ENCODE data around the gene TCP11.

Gene TCP11

GRCh38 chr6:35090734-35091133 lies 50.4 kb downstream of the TCP11 start:
- no peak for DNase-seq

GRCh38 chr6:35089935-35090505 lies 51.1 kb downstream of the TCP11 start:
- DNase-seq = no peak

DNA sequence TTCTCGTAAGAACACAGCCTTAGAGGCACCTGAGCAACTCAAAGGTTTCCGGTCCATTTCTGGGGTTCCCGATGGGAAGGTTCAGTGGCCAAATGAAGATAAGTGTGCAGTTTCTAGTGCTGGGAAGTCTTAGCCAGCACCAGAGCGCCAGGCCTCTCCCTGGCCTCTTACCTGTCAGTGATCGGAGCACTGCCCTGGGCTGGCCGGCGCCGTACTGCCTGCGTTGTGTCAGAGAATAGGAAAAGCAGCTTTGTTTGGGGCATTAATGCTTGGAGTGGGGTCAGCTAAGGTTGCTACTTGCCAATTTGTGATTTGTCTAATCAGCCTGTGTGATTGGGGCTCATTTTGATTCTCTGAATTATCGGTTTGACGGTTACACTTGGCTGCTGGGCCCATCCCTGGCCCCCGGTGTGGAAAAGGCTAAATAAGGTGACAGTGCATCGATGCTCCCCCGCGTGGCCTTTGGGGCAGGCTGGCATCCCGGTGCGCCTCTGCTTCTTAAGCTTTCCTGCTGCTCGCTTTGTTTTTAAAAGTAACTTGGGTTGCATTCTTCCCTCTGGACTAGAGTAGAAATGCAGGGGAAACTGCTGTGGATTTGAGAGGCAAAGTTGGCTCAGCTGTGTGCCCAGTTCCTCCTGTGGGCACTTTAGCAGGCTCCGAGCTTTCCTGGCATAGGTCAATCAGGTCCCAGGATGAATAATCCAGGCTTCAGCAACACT lies 51.8 kb downstream of the TCP11 start:
- DNase-seq = no peak

GRCh38 chr6:35088281-35089215 lies 52.6 kb downstream of the TCP11 start:
- no peak for DNase-seq

DNA sequence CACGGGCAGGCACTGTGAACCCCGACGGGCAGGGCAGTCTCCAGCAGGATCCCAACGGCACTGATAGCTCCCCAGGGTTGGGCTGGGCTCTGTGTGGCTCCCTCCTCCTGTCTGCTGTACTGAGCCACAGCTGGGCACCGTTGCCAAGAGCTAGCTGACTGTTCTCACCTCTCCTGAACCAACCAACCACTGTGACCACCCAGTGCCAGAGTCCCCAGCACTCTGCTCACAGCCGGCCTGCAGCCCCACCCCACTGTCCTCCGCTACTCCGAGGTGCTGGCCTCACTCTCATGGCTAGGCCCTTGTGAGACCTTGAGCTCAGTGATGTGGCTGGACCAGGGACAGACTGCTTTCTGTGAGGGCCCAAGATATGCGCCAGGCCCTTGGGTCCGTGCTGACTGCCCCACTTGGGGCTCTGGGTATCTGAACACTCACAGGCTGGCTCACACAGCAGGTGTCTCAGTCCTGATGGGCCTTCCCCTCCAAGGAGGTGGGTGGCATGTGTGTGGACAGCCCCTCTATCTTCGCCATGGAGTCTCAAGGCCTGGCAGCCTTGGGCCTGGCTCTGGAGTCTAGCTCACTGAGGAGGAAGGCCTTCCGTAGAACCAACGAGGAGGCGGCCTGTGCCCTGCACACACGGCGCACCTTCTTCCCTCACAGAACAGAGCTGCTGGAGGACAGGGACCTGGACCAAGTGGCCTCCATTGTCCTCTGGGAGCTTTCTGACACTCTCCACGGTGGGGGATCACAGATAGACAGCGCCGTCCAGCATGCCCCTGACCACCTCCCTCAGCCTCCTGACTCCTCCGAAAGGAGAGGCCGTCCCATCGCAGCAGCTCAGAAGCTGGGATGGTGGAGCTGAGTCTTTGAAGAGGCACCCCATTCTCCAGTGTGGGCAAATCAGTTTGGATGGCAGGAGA lies 53.5 kb downstream of the TCP11 start:
- DNase-seq = no peak

GRCh38 chr6:35086636-35087360 lies 54.3 kb downstream of the TCP11 start:
- no peak for DNase-seq

- DNase-seq = no peak
Measured at GRCh38 chr6:35086282-35086632, 54.9 kb downstream of the TCP11 start.

DNA sequence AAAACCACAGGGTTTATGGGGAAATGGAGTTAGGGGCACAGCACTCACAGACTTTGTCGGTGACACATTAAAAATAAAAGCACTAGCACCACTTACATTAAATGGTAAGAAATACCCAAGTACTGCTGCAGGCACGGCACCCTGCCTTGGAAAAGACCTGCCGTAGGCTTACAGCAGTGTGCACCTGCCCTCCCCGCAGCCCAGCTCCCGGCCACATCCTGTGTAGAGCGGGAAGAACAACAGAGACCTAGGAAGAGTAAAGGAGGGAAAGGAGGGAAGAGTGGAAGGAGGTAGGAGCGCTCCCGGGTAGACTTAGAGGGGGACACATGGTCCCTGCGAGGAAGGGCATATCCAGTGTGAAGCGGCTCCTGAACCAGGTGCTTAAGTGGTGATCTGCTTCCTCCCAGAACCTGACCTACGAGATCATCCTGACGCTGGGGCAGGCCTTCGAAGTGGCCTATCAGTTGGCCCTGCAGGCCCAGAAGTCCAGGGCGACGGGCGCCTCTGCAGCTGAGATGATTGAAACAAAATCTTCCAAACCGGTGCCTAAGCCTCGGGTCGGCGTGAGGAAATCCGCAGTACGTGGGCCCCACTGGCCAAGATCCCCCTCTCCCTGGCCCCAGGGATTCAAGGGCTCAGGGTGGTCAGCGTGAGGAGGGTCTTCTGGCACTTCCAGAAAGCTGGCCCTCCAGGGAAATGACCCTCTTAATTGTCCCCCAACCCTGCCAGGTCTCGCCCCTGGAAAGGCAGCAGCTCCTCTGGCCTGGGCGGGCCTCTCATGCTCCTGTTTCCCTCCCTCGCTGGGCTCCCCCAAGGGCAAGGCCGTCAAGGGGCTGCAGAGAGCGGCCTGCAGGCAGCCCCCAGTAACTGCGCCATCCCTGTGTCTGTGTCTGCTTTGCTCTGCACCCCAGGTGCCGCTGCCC lies 55.5 kb downstream of the TCP11 start:
- DNase-seq = no peak

- DNase-seq = no peak
Measured at GRCh38 chr6:35084511-35085203, 56.5 kb downstream of the TCP11 start.

GRCh38 chr6:35084041-35084491 lies 57.1 kb downstream of the TCP11 start:
- DNase-seq = peak; percentile 55

GRCh38 chr6:35083507-35083906 lies 57.6 kb downstream of the TCP11 start:
- no peak for DNase-seq

DNA sequence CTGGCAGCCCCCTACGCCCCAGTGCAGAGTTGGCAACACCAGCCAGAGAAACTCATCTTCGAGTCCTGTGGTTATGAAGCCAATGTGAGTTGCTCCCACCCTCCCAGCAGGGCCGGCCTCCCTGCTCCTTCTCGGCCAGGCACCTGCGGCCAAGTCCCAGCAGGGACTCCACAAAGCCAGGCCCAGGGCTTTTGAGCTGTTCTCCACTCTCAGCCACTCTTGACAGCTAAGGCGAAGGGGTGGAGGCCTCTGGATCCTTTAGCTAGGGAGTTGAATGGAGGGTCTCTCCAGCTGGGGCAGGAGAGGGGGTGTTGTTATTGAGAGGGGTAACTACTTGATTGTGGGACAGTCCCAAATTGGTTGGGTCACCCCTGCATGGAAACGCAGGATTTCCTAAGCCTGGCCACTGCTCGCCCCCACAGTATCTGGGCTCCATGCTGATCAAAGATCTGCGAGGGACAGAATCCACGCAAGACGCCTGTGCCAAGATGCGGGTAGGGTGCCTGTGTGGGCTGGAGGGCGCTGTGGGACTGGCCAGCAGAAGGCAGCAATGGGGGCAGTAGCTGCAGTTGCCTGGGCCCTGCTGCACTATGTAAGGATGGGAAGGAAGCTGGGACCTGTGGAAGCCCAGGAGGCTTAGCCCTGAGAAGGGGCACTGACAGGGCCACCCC lies 58.3 kb downstream of the TCP11 start:
- DNase-seq = peak; percentile 10

DNA sequence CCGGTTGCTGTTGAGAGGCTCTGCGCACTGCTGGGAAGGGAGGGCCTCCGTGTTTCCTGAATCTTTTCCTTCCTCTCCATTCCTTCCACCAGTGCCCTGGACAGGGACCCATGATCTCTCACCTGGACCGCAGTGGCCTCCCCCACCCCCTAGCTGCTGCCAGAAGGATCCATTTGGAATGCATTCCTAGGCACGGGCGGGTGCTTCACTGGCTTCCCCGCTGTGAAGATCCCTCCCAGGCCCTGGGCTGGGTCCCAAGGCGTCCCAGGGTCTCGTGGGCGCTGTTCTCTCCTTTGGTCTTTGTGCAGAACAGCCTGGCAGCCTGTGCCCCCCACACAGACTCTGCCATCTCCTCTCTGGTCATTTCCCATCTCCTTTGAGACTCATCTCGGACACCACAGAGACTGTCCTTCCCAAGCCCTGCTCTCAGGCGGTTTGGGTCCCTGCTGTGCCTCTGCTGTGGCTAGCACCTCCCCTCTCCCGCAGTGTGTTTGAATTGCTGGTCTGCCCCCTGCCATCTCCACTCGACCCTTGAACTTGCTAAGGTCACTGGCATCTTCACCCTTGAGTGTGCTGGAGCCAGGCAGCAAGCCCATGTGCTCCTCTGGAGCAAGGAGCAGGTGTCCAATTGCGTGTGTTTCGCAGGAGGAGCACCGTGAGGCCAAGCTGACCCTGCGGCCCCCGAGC lies 59.0 kb downstream of the TCP11 start:
- DNase-seq = peak; percentile 18

GRCh38 chr6:35081426-35081851 lies 59.7 kb downstream of the TCP11 start:
- DNase-seq = peak; percentile 23

DNA sequence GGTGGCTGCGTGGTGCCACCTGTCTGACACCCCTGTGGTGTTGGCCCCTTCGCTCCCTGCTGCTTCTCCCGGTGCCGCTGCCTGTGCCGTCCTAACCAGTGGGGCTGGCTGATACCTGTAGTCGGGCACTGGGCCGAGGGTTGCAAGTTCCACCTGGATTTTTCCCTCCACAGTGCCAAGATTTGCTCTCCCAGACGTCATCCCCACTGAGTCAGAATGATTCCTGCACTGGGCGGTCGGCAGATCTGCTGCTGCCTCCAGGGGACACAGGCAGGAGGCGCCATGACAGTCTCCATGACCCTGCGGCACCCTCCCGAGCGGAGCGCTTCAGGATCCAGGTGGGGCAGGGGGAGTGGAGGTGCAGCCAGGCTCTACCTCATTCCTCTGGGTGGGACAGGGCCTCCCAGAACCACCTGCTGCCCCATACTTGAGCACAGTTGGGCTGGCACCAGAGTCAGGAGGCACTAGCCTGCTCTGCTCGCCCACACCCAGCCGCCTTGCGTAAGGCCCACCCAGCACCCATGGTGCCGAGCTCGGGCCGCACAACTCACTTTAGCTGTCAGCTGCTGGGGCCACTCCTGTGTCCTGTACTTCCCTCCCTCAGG lies 60.2 kb downstream of the TCP11 start:
- peak; percentile 9 for DNase-seq

DNA sequence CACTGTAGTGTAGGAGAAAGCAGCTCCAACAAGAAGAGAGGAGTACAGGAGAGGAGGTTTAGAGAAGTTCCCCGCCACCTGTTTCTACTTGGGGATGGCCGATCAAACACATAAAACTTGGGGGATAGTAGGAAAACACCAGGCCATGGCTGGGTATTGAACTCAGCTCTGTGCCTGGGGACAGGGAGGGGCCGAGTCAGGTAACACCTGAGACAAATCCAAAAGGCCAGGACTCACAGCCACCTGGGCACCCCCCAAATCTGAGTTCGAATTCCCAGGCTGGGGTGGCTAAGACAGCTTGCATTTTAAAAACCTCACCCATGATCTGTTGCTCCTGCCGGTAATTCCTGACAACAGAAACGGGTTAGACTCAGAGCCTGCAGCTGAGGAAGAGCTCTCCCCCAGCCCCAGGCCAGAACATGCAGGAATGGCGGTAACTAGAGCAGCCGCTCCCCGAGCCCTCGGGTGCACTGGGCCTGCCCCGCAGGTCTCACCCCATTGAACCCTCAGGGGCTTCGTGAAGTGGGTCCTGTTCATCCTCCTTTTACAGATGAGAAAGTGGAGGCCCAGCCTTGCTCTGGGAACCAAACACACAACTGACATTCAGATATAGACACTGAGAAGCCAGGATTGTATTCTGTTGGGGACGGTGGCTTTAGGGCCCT lies 61.0 kb downstream of the TCP11 start:
- no peak for DNase-seq

- DNase-seq = peak; percentile 8
Measured at GRCh38 chr6:35079311-35080000, 61.7 kb downstream of the TCP11 start.

All from right hindlimb (tissue), 1 donor.